Liver (tissue), 9 donors: ENCODE results near the gene TAS2R14. TPM values are rescaled to one million over a fixed set of nuclear protein-coding genes. Genes with fewer than 3 reads are reported as not detected.

Experiments
- DNase-seq: peaks from one replicate; pipeline ENCODE4 v3.0.0-alpha.2; 2017; ENCODE audit warnings: low spot score
- H3K27ac ChIP-seq, 2 donors: one replicate each; pipeline ENCODE4 v1.7.0; 2013; ENCODE audit warnings: inconsistent platforms in 2 of 2, low read length in 2 of 2, control low read depth in 1 of 2, low read depth in 1 of 2, mild to moderate bottlenecking in 1 of 2
- H3K27me3 ChIP-seq, 4 donors: one replicate each; pipeline versions ENCODE4 v1.6.1 to v1.7.0; 2013; ENCODE audit warnings: low read length in 3 of 4, inconsistent platforms in 1 of 4, mild to moderate bottlenecking in 1 of 4, moderate library complexity in 1 of 4; ENCODE audit not compliant: control insufficient read depth in 4 of 4, insufficient read depth in 4 of 4
- H3K36me3 ChIP-seq, 4 donors: one replicate each; pipeline versions ENCODE4 v1.6.1 to v1.7.0; 2013; ENCODE audit warnings: low read length in 3 of 4, mild to moderate bottlenecking in 3 of 4, low read depth in 1 of 4, moderate library complexity in 1 of 4; ENCODE audit not compliant: control insufficient read depth in 4 of 4, insufficient read depth in 3 of 4
- H3K4me1 ChIP-seq, 4 donors: one replicate each; pipeline versions ENCODE4 v1.6.1 to v1.7.0; 2013; ENCODE audit warnings: low read length in 3 of 4, mild to moderate bottlenecking in 3 of 4, moderate library complexity in 1 of 4; ENCODE audit not compliant: control insufficient read depth in 4 of 4, insufficient read depth in 4 of 4
- H3K4me3 ChIP-seq, 3 donors: one replicate each; pipeline versions ENCODE4 v1.6.1 to v1.7.0; 2013; ENCODE audit warnings: low read length in 3 of 3, control low read depth in 1 of 3, low read depth in 1 of 3, mild to moderate bottlenecking in 1 of 3
- H3K9ac ChIP-seq, 2 donors: one replicate each; pipeline ENCODE4 v1.7.0; 2013; ENCODE audit warnings: low read length in 2 of 2, mild to moderate bottlenecking in 2 of 2, moderate library complexity in 2 of 2, control low read depth in 1 of 2, low read depth in 1 of 2
- H3K9me3 ChIP-seq, 4 donors: one replicate each; pipeline versions ENCODE4 v1.6.1 to v1.7.0; 2013; ENCODE audit warnings: low read length in 3 of 4; ENCODE audit not compliant: control insufficient read depth in 4 of 4
- ATF3 ChIP-seq: IDR thresholded peaks from 2 replicates; pipeline ENCODE4 v1.6.1; 2016; ENCODE audit warnings: antibody characterized with exemption
- CTCF ChIP-seq: fragments of 150-350 bp; IDR thresholded peaks from 2 replicates; pipeline ENCODE4 v1.5.1; 2017; ENCODE audit warnings: improper control_type of control experiment, low read depth, low read length; ENCODE audit not compliant: missing input control
- EGR1 ChIP-seq, 2 donors: IDR thresholded peaks; 2 replicates each; pipeline ENCODE4 v1.6.1; 2016 to 2018; ENCODE audit warnings: antibody characterized with exemption in 2 of 2, low read depth in 2 of 2
- FOXA1 ChIP-seq: IDR thresholded peaks from 2 replicates; pipeline ENCODE4 v1.6.1; 2016; ENCODE audit warnings: antibody characterized with exemption
- FOXA2 ChIP-seq: IDR thresholded peaks from 2 replicates; pipeline ENCODE4 v1.6.1; 2016; ENCODE audit warnings: antibody characterized with exemption
- GABPA ChIP-seq, 2 donors: IDR thresholded peaks in 1 of 2; conservative IDR thresholded peaks in 1 of 2; 2 replicates each; pipeline ENCODE4 v1.6.1; 2016; ENCODE audit warnings: antibody characterized with exemption in 2 of 2, mild to moderate bottlenecking in 1 of 2, moderate library complexity in 1 of 2
- HNF4A ChIP-seq, 2 donors: conservative IDR thresholded peaks; 2 replicates each; pipeline ENCODE4 v1.6.1; 2016; ENCODE audit warnings: antibody characterized with exemption in 2 of 2, mild to moderate bottlenecking in 2 of 2
- HNF4G ChIP-seq: IDR thresholded peaks from 2 replicates; pipeline ENCODE4 v1.6.1; 2016; ENCODE audit warnings: antibody characterized with exemption
- JUND ChIP-seq, 2 donors: IDR thresholded peaks; 2 replicates each; pipeline ENCODE4 v1.6.1; 2016; ENCODE audit warnings: antibody characterized with exemption in 2 of 2
- MAX ChIP-seq: IDR thresholded peaks from 2 replicates; pipeline ENCODE4 v1.6.1; 2016; ENCODE audit warnings: antibody characterized with exemption
- NR2F2 ChIP-seq: IDR thresholded peaks from 2 replicates; pipeline ENCODE4 v1.6.1; 2016; ENCODE audit warnings: antibody characterized with exemption
- RAD21 ChIP-seq, 2 donors: IDR thresholded peaks; 2 replicates each; pipeline ENCODE4 v1.6.1; 2016; ENCODE audit warnings: antibody characterized with exemption in 2 of 2, mild to moderate bottlenecking in 2 of 2
- REST ChIP-seq: IDR thresholded peaks from 2 replicates; pipeline ENCODE4 v1.6.1; 2016; ENCODE audit warnings: antibody characterized with exemption, mild to moderate bottlenecking
- RXRA ChIP-seq, 2 donors: IDR thresholded peaks; 2 replicates each; pipeline ENCODE4 v1.6.1; 2017 to 2018; ENCODE audit warnings: antibody characterized with exemption in 2 of 2, mild to moderate bottlenecking in 1 of 2
- SP1 ChIP-seq: IDR thresholded peaks from 2 replicates; pipeline ENCODE4 v1.6.1; 2018; ENCODE audit warnings: antibody characterized with exemption, mild to moderate bottlenecking
- TAF1 ChIP-seq: conservative IDR thresholded peaks from 2 replicates; pipeline ENCODE4 v1.6.1; 2016; ENCODE audit warnings: antibody characterized with exemption, mild to moderate bottlenecking
- YY1 ChIP-seq: IDR thresholded peaks from 2 replicates; pipeline ENCODE4 v1.6.1; 2016; ENCODE audit warnings: antibody characterized with exemption, mild to moderate bottlenecking
- ZBTB33 ChIP-seq: IDR thresholded peaks from 2 replicates; pipeline ENCODE4 v1.6.1; 2016; ENCODE audit warnings: antibody characterized with exemption
- WGBS: extraction: QIAGEN DNeasy Blood & Tissue Kit; methylation state at CpG from one replicate; pipeline ENCODE4 v1.1.7; 2013; 5-methylcytosine and 5-hydroxymethylcytosine counted together
- polyA plus RNA-seq, 2 donors: library from polyadenylated mRNA; stranded (reverse) in 1 of 2; unstranded in 1 of 2; fragments of 200-250 nt in 1 of 2; fragments of >200 nt in 1 of 2; fragmentation: Nextera tagmentation in 1 of 2; extraction: Ambion mirVana in 1 of 2; gene quantifications; one replicate each; pipeline versions ENCODE4 v1.2.1 to v1.2.3, GENCODE V29; 2013 to 2015
- total RNA-seq, 2 donors: library from RNA; depleted of rRNA; stranded (reverse); fragments of >200 nt; gene quantifications; one replicate each; pipeline ENCODE4 v1.2.3, GENCODE V29; 2014
- donor health status: healthy.
- donor health status: healthy.
- donor health status: healthy.
- donor health status: healthy.
- donor health status: healthy.

Gene TAS2R14
- total and polyA plus RNA-seq, 4 donors: 0.16 to 6.9 (median 1.5) TPM

- no peak overlapping the region for H3K9ac ChIP-seq
- no peak overlapping the region for H3K4me3 ChIP-seq
- DNase-seq: no peak
- H3K9me3 ChIP-seq: no peaks in the 10 kb centered on the region
- TF ChIP-seq YY1: no peak
- no peak for TF ChIP-seq RAD21 (IDR thresholded peaks at IDR 0.05)
- no peak for TF ChIP-seq ATF3
- no peak for TF ChIP-seq EGR1 (IDR thresholded peaks at IDR 0.05; ENCODE audit: low read depth in 2 of 2)
- no peak for TF ChIP-seq HNF4G
- TF ChIP-seq NR2F2: no peak
- no peak for TF ChIP-seq FOXA1
- no peak for TF ChIP-seq HNF4A (conservative IDR thresholded peaks at IDR 0.05)
- no peak for TF ChIP-seq JUND (IDR thresholded peaks at IDR 0.05)
- TF ChIP-seq SP1: no peak
- TF ChIP-seq CTCF: no peak
- no peak for TF ChIP-seq MAX
- no peak for TF ChIP-seq RXRA (IDR thresholded peaks at IDR 0.05)
- TF ChIP-seq TAF1: no peak
- TF ChIP-seq ZBTB33: no peak
- no peak for TF ChIP-seq FOXA2
- H3K27ac ChIP-seq: no peak overlapping the region
- no peaks in the 10 kb centered on the region for H3K36me3 ChIP-seq
- H3K27me3 ChIP-seq: no peaks in the 10 kb centered on the region
- 84% methylated on average over 8 of the region's 8 CpGs for WGBS
- no peaks in the 10 kb centered on the region for H3K4me1 ChIP-seq
Observed at GRCh38 chr12:10910380-10910779, 28.7 kb downstream of the TAS2R14 start.

GRCh38 chr12:10909462-10909861, 29.6 kb downstream of the TAS2R14 start, which contains the start of gene TAS2R13:
TAS2R13 (minus strand) TSS chr12:10909562; CDS start chr12:10909298, 264 bp downstream.
- Histone ChIP-seq H3K4me3 (no peak within 1 kb of the TSS), H3K36me3 (no peaks in the 10 kb centered on the region), H3K27ac (no peak within 1 kb of the TSS), H3K4me1 (no peaks in the 10 kb centered on the region), H3K27me3 (no peaks in the 10 kb centered on the region), H3K9me3 (peaks cover 0 to 6% (median 1%) of the 10 kb centered on the region in 4 donors), H3K9ac (no peak within 1 kb of the TSS)
- WGBS: 96% methylated on average over 1 of the region's 1 CpG
- no peak for DNase-seq
- TF ChIP-seq EGR1 (IDR thresholded peaks at IDR 0.05; ENCODE audit: low read depth in 2 of 2) (no peak), GABPA (IDR thresholded peaks at IDR 0.05 in 1 of 2, conservative IDR thresholded peaks at IDR 0.05 in 1 of 2) (no peak), RXRA (IDR thresholded peaks at IDR 0.05) (no peak), YY1 (no peak), RAD21 (IDR thresholded peaks at IDR 0.05) (no peak), CTCF (no peak), REST (no peak), ZBTB33 (no peak), HNF4G (no peak), TAF1 (no peak), HNF4A (conservative IDR thresholded peaks at IDR 0.05) (no peak), NR2F2 (no peak), FOXA1 (no peak), SP1 (no peak)
